ENCODE measurements around the gene GRAP2. TPM values are rescaled to one million over a fixed set of nuclear protein-coding genes. Genes with fewer than 3 reads are reported as not detected.

GRAP2 gene
- polyA plus RNA-seq, 3 donors = 0.05 to 4.2 (median 0.97) TPM

- H2AFZ ChIP-seq (ENCODE audit: insufficient read depth, low read depth, low read length, poor library complexity, severe bottlenecking) = no peak overlapping the region
- peaks cover 0 to 7% of the 10 kb centered on the region in 2 donors for H3K27me3 ChIP-seq (ENCODE audit: control insufficient read depth in 2 of 2, insufficient read depth in 2 of 2, low read length in 2 of 2)
- DNase-seq = no peak
- H3K9me3 ChIP-seq (replicated peaks in 1 of 2; ENCODE audit: control insufficient read depth in 1 of 2, insufficient read depth in 1 of 2, low read length in 2 of 2) = no peaks in the 10 kb centered on the region
- peaks cover 4 to 6% of the 10 kb centered on the region in 2 donors for H3K4me1 ChIP-seq (ENCODE audit: control insufficient read depth in 1 of 2, insufficient read depth in 2 of 2, low read length in 2 of 2)
- TF ChIP-seq CTCF (IDR thresholded peaks at IDR 0.05) = no peak
- peaks cover 0 to under 1% of the 10 kb centered on the region in 2 donors for H3K36me3 Mint-ChIP-seq
- H4K20me1 ChIP-seq (ENCODE audit: insufficient read depth, low read length) = no peaks in the 10 kb centered on the region
- H3K4me2 ChIP-seq (replicated peaks; ENCODE audit: extremely low read depth, low read length, poor library complexity, severe bottlenecking) = no peak overlapping the region
- peaks cover 10 to 24% (median 19%) of the 10 kb centered on the region in 3 donors for H3K27me3 Mint-ChIP-seq (ENCODE audit: low read depth in 3 of 3)
- H3K79me2 ChIP-seq (ENCODE audit: insufficient read depth, low read length) = no peaks in the 10 kb centered on the region
- peaks cover 6% of the 10 kb centered on the region for H3K4me1 Mint-ChIP-seq
- no peaks in the 10 kb centered on the region for H3K36me3 ChIP-seq (replicated peaks in 1 of 2; ENCODE audit: control insufficient read depth in 1 of 2, insufficient read depth in 2 of 2, low read length in 2 of 2)
- intact Hi-C loops (cut with micrococcal nuclease) = no loop called here
- no peak overlapping the region for H3K27ac Mint-ChIP-seq
- WGBS (ENCODE audit: insufficient coverage) = 100% methylated on average over 2 of the region's 5 CpGs
- no peak overlapping the region for H3K27ac ChIP-seq (ENCODE audit: low read depth in 1 of 2, low read length in 2 of 2)
- H3K4me3 ChIP-seq (replicated peaks in 1 of 3; ENCODE audit: low read depth in 2 of 3, low read length in 3 of 3) = no peak overlapping the region
- no peak overlapping the region for H3K9ac ChIP-seq (ENCODE audit: insufficient read depth, low read length, poor library complexity, severe bottlenecking)
- H3K4me3 Mint-ChIP-seq = no peak overlapping the region
- H3K9me3 Mint-ChIP-seq = no peaks in the 10 kb centered on the region
Measured at GRCh38 chr22:40014667-40015248, 113.9 kb downstream of the GRAP2 start.

GRCh38 chr22:40015358-40015976 is 114.6 kb downstream of the GRAP2 start:
- no peak overlapping the region for H3K4me3 ChIP-seq (replicated peaks in 1 of 3; ENCODE audit: low read depth in 2 of 3, low read length in 3 of 3)
- no peaks in the 10 kb centered on the region for H3K9me3 ChIP-seq (replicated peaks in 1 of 2; ENCODE audit: control insufficient read depth in 1 of 2, insufficient read depth in 1 of 2, low read length in 2 of 2)
- no peak overlapping the region for H3K9ac ChIP-seq (ENCODE audit: insufficient read depth, low read length, poor library complexity, severe bottlenecking)
- no peak overlapping the region for H2AFZ ChIP-seq (ENCODE audit: insufficient read depth, low read depth, low read length, poor library complexity, severe bottlenecking)
- Mint-ChIP-seq H3K27ac (no peak overlapping the region), H3K4me3 (no peak overlapping the region), H3K4me1 (no peaks in the 10 kb centered on the region), H3K27me3 (ENCODE audit: low read depth in 3 of 3) (peaks cover 9 to 18% (median 13%) of the 10 kb centered on the region in 3 donors), H3K9me3 (no peaks in the 10 kb centered on the region), H3K36me3 (no peaks in the 10 kb centered on the region)
- no peak overlapping the region for H3K27ac ChIP-seq (ENCODE audit: low read depth in 1 of 2, low read length in 2 of 2)
- intact Hi-C loops (cut with micrococcal nuclease) = no loop called here
- H3K27me3 ChIP-seq (ENCODE audit: control insufficient read depth in 2 of 2, insufficient read depth in 2 of 2, low read length in 2 of 2) = peaks cover 0 to under 1% of the 10 kb centered on the region in 2 donors
- WGBS (ENCODE audit: insufficient coverage) = 92% methylated on average over 8 of the region's 10 CpGs
- TF ChIP-seq CTCF (IDR thresholded peaks at IDR 0.05) = no peak
- H3K79me2 ChIP-seq (ENCODE audit: insufficient read depth, low read length) = no peaks in the 10 kb centered on the region
- DNase-seq = no peak
- H3K36me3 ChIP-seq (replicated peaks in 1 of 2; ENCODE audit: control insufficient read depth in 1 of 2, insufficient read depth in 2 of 2, low read length in 2 of 2) = no peaks in the 10 kb centered on the region
- H4K20me1 ChIP-seq (ENCODE audit: insufficient read depth, low read length) = no peaks in the 10 kb centered on the region
- H3K4me1 ChIP-seq (ENCODE audit: control insufficient read depth in 1 of 2, insufficient read depth in 2 of 2, low read length in 2 of 2) = no peaks in the 10 kb centered on the region
- no peak overlapping the region for H3K4me2 ChIP-seq (replicated peaks; ENCODE audit: extremely low read depth, low read length, poor library complexity, severe bottlenecking)

All from CD14-positive monocyte (primary cell).